ENCODE results near the gene MRPS12. TPM values are rescaled to one million over a fixed set of nuclear protein-coding genes. Genes with fewer than 3 reads are reported as not detected.

The MRPS12 gene
- total and polyA plus RNA-seq, 2 of the 13 experiments (the other 11 are each of a cell fraction or from before 2014, with no cell fraction given), result 27.5 to 54.8 TPM

GRCh38 chr19:38956264-38956663 lies 25.5 kb downstream of the MRPS12 start (continued):
- no peak for TF ChIP-seq MXD4 (CRISPR knock-in tag; IDR thresholded peaks at IDR 0.05)
- TF ChIP-seq SALL2 (CRISPR knock-in tag; IDR thresholded peaks at IDR 0.05), result no peak
- TF ChIP-seq ZNF609 (CRISPR knock-in tag; IDR thresholded peaks at IDR 0.05; ENCODE audit: borderline replicate concordance), result no peak
- no peak for TF ChIP-seq ZNF354B (CRISPR knock-in tag; IDR thresholded peaks at IDR 0.05)
- TF ChIP-seq ZNF670 (CRISPR knock-in tag; IDR thresholded peaks at IDR 0.05; ENCODE audit: borderline replicate concordance), result no peak
- TF ChIP-seq ZNF607 (CRISPR knock-in tag; IDR thresholded peaks at IDR 0.05; ENCODE audit: borderline replicate concordance), result no peak
- no peak for TF ChIP-seq RCOR2 (CRISPR knock-in tag; IDR thresholded peaks at IDR 0.05)
- no peak for TF ChIP-seq GPBP1L1 (CRISPR knock-in tag; IDR thresholded peaks at IDR 0.05)
- TF ChIP-seq ZNF33B (CRISPR knock-in tag; IDR thresholded peaks at IDR 0.05), result no peak
- TF ChIP-seq TAF1 (CRISPR knock-in tag; IDR thresholded peaks at IDR 0.05), result no peak
- TF ChIP-seq, protein P1, sequence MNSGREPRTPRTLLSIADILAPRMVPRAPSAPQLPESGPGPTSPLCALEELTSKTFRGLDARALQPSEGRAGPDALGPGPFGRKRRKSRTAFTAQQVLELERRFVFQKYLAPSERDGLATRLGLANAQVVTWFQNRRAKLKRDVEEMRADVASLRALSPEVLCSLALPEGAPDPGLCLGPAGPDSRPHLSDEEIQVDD (CRISPR knock-in tag; IDR thresholded peaks at IDR 0.05; ENCODE audit: borderline replicate concordance), result no peak
- TF ChIP-seq ZNF564 (CRISPR knock-in tag; IDR thresholded peaks at IDR 0.05), result no peak
- no peak for TF ChIP-seq BRD4 (CRISPR knock-in tag; IDR thresholded peaks at IDR 0.05)
